SU-DHL-6 (cell line): Measurements from ENCODE around the gene MARK1.

ENCODE experiments used
- H2AFZ ChIP-seq: fragments of 200-600 bp; sonication (generic); 2 replicates; pipeline ENCODE4 v1.6.1; 2014; ENCODE audit warnings: low read depth, mild to moderate bottlenecking, moderate library complexity, mixed read lengths, antibody characterized with exemption, low read length; ENCODE audit not compliant: severe bottlenecking
- H3F3A ChIP-seq: fragments of 200-600 bp; shearing (Covaris generic); 2 replicates; pipeline ENCODE4 v1.6.0; 2016; ENCODE audit warnings: antibody characterized with exemption, mild to moderate bottlenecking; ENCODE audit not compliant: insufficient read depth
- H3K27ac ChIP-seq: fragments of 200-600 bp; sonication (generic); 2 replicates; pipeline ENCODE4 v1.5.1; 2016; ENCODE audit warnings: low read depth, mild to moderate bottlenecking, low read length, moderate library complexity, mixed read lengths
- H3K27me3 ChIP-seq: fragments of 200-600 bp; sonication (generic), shearing (Covaris generic); 2 replicates; pipeline ENCODE4 v1.6.0; 2014; ENCODE audit warnings: mild to moderate bottlenecking, low read length
- H3K36me3 ChIP-seq: fragments of 200-600 bp; sonication (generic); 2 replicates; pipeline ENCODE4 v1.6.1; 2014; ENCODE audit warnings: mild to moderate bottlenecking, low read length, mixed read lengths
- H3K4me2 ChIP-seq: fragments of 300-600, 200-600 bp; shearing (Covaris generic), sonication (generic); 2 replicates; pipeline ENCODE4 v1.6.0; 2014; ENCODE audit warnings: low read length, low read depth, mild to moderate bottlenecking; ENCODE audit not compliant: poor library complexity, severe bottlenecking
- H3K4me3 ChIP-seq: fragments of 200-600 bp; sonication (generic); 2 replicates; pipeline ENCODE4 v1.5.1; 2014; ENCODE audit warnings: antibody characterized with exemption, low read length, mild to moderate bottlenecking, mixed read lengths; ENCODE audit not compliant: insufficient read depth, poor library complexity, severe bottlenecking
- H3K79me2 ChIP-seq: fragments of 200-600 bp; sonication (generic); 2 replicates; pipeline ENCODE4 v1.6.1; 2014; ENCODE audit warnings: mild to moderate bottlenecking, low read length, moderate library complexity; ENCODE audit not compliant: insufficient read depth
- H3K9ac ChIP-seq: fragments of 200-600 bp; sonication (generic); 2 replicates; pipeline ENCODE4 v1.7.0; 2014; ENCODE audit warnings: mild to moderate bottlenecking, low read length
- H3K9me2 ChIP-seq: fragments of 200-600 bp; sonication (generic); replicated peaks from 2 replicates; pipeline ENCODE4 v1.6.1; 2014; ENCODE audit warnings: low read length; ENCODE audit not compliant: insufficient read depth
- H3K9me3 ChIP-seq: fragments of 200-600 bp; sonication (generic); 2 replicates; pipeline ENCODE4 v1.6.1; 2014; ENCODE audit warnings: low read length, mixed read lengths; ENCODE audit not compliant: insufficient read depth
- H4K20me1 ChIP-seq: fragments of 200-600 bp; sonication (generic); 2 replicates; pipeline ENCODE4 v1.6.1; 2014; ENCODE audit warnings: low read depth, mild to moderate bottlenecking, antibody characterized with exemption, low read length, moderate library complexity, mixed read lengths
- EZH2phosphoT487 ChIP-seq: fragments of 200-600 bp; sonication (generic), shearing (Covaris generic); conservative IDR thresholded peaks from 2 replicates; pipeline ENCODE4 v1.6.1; 2018; ENCODE audit warnings: mild to moderate bottlenecking, antibody characterized with exemption, low read length, moderate library complexity, mixed read lengths
- TF ChIP-seq, protein P1 (sequence below): fragments of 200-600 bp; sonication (generic); IDR thresholded peaks from one replicate; pipeline ENCODE4 v1.5.1; 2017; ENCODE audit warnings: antibody characterized with exemption, mild to moderate bottlenecking, low read length, moderate library complexity; ENCODE audit not compliant: insufficient read depth, poor library complexity, severe bottlenecking

Gene MARK1

DNA sequence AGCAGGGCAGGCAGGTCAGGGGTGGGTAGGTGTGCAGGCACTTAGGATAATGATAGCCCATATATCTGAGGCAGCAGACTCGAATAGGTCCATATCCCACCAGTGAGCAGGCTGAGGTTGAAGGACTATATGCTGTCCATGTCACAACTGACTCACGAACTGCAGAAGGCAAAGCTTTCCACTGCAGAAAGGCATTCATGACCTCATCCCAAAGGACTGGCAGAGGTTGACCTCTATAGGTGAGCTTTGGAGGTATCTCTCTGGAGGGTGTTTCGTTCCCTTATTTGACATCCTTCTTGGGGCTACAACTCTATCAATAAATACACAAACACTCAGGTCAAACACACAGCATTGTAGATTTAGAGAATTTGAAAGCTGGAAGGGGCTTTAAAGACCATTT is 42.8 kb upstream of the MARK1 start:
- H3K9me3 ChIP-seq, result no peaks in the 10 kb centered on the region
- H3K79me2 ChIP-seq, result no peaks in the 10 kb centered on the region
- no peak overlapping the region for H3K4me2 ChIP-seq
- H3K27ac ChIP-seq, result no peak overlapping the region
- no peaks in the 10 kb centered on the region for H3F3A ChIP-seq
- H3K27me3 ChIP-seq, result no peaks in the 10 kb centered on the region
- no peak overlapping the region for H3K4me3 ChIP-seq
- no peaks in the 10 kb centered on the region for H3K36me3 ChIP-seq
- no peak overlapping the region for H2AFZ ChIP-seq
- no peaks in the 10 kb centered on the region for H3K9me2 ChIP-seq
- TF ChIP-seq, protein P1, sequence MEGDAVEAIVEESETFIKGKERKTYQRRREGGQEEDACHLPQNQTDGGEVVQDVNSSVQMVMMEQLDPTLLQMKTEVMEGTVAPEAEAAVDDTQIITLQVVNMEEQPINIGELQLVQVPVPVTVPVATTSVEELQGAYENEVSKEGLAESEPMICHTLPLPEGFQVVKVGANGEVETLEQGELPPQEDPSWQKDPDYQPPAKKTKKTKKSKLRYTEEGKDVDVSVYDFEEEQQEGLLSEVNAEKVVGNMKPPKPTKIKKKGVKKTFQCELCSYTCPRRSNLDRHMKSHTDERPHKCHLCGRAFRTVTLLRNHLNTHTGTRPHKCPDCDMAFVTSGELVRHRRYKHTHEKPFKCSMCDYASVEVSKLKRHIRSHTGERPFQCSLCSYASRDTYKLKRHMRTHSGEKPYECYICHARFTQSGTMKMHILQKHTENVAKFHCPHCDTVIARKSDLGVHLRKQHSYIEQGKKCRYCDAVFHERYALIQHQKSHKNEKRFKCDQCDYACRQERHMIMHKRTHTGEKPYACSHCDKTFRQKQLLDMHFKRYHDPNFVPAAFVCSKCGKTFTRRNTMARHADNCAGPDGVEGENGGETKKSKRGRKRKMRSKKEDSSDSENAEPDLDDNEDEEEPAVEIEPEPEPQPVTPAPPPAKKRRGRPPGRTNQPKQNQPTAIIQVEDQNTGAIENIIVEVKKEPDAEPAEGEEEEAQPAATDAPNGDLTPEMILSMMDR, result no peak
- TF ChIP-seq EZH2phosphoT487, result no peak
- no peak overlapping the region for H3K9ac ChIP-seq
- no peaks in the 10 kb centered on the region for H4K20me1 ChIP-seq

DNA sequence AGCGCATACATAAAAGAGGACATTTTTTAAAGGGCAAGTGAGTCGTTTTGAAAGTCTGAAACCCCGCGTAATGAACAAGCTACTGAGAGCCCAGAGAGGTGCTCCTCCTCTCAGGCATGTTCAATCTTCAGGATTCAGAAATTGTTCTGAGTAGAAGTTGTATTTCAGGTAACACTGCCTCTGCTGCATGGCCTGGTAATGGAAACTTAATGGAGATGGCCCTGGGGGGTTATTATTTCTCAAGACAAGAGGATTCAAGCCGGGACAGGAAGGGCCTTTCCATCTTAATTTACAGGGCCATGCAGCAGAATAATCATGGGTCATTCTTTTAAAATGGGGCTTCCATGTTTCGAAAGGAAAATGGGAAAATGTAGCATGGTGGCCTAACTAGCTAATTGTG is 42.1 kb upstream of the MARK1 start:
- H3K9me3 ChIP-seq, result no peaks in the 10 kb centered on the region
- H3K79me2 ChIP-seq, result no peaks in the 10 kb centered on the region
- no peaks in the 10 kb centered on the region for H4K20me1 ChIP-seq
- no peaks in the 10 kb centered on the region for H3K9me2 ChIP-seq
- no peak overlapping the region for H3K4me2 ChIP-seq
- no peaks in the 10 kb centered on the region for H3K36me3 ChIP-seq
- TF ChIP-seq, protein P1, result no peak
- TF ChIP-seq EZH2phosphoT487, result no peak
- no peaks in the 10 kb centered on the region for H3F3A ChIP-seq
- no peak overlapping the region for H3K4me3 ChIP-seq
- H2AFZ ChIP-seq, result no peak overlapping the region
- H3K9ac ChIP-seq, result no peak overlapping the region
- no peak overlapping the region for H3K27ac ChIP-seq
- no peaks in the 10 kb centered on the region for H3K27me3 ChIP-seq

DNA sequence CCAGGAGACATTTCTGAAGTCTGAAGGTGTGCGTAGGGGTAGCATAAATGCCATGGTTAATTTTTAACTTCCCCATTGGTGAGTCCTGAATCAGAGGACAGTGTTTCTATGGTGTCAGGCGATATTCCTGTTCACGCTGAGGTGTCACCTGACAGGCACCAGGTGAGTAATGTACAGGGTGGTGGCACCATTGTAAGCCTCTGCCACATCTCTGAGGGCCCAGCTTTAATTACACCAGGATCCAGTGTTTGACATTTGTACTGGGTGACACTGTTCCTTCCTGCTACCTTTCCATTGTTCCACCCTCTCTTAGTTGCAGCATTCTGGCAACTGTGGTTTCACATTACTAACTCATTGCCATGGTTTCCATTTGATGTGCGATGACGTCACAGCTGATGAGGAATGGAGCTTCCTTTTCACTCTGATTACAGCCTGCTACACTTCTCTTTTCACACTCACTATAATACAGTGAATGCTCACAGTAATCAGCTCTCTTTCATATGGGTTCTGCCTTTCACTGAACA is 40.6 kb upstream of the MARK1 start:
- H3K9me2 ChIP-seq, result no peaks in the 10 kb centered on the region
- H3F3A ChIP-seq, result no peaks in the 10 kb centered on the region
- no peak overlapping the region for H3K4me3 ChIP-seq
- H2AFZ ChIP-seq, result no peak overlapping the region
- H3K9ac ChIP-seq, result no peak overlapping the region
- H3K4me2 ChIP-seq, result no peak overlapping the region
- no peaks in the 10 kb centered on the region for H4K20me1 ChIP-seq
- H3K36me3 ChIP-seq, result no peaks in the 10 kb centered on the region
- H3K79me2 ChIP-seq, result no peaks in the 10 kb centered on the region
- no peaks in the 10 kb centered on the region for H3K27me3 ChIP-seq
- H3K9me3 ChIP-seq, result no peaks in the 10 kb centered on the region
- no peak overlapping the region for H3K27ac ChIP-seq
- TF ChIP-seq, protein P1, result no peak
- TF ChIP-seq EZH2phosphoT487, result no peak

DNA sequence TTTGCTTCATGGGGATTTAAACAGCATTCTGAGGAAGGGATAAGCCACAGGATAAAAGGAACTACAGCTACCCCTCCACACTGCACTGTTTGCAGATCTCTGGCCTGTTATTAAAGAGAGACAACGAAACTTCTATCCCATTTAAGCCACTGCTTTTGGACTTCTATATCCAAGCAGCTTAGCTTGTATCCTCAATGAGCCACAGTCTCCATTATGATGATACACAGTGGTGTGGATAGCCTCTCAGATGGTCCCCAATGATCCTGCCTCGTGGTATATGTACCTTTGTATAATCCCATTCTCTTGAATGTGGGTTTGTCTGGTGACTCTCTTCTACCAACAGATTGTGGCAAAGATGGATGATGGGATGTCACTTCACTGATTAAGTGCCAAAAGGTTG is 36.0 kb upstream of the MARK1 start:
- H3K4me3 ChIP-seq, result no peak overlapping the region
- H3K27me3 ChIP-seq, result no peaks in the 10 kb centered on the region
- no peaks in the 10 kb centered on the region for H4K20me1 ChIP-seq
- H3F3A ChIP-seq, result no peaks in the 10 kb centered on the region
- H3K4me2 ChIP-seq, result no peak overlapping the region
- no peak overlapping the region for H3K27ac ChIP-seq
- H3K9me2 ChIP-seq, result no peaks in the 10 kb centered on the region
- H3K36me3 ChIP-seq, result no peaks in the 10 kb centered on the region
- H3K9ac ChIP-seq, result no peak overlapping the region
- H2AFZ ChIP-seq, result no peak overlapping the region
- TF ChIP-seq EZH2phosphoT487, result no peak
- TF ChIP-seq, protein P1, result no peak
- no peaks in the 10 kb centered on the region for H3K79me2 ChIP-seq
- H3K9me3 ChIP-seq, result no peaks in the 10 kb centered on the region
